GM19397 (cell line): ENCODE measurements around the gene SLC16A12.

Experiments
- ATAC-seq: cut with Tn5 transposase; IDR thresholded peaks from one replicate; pipeline ENCODE4 v1.9.1; 2021; ENCODE audit warnings: mild to moderate bottlenecking, moderate library complexity; ENCODE audit not compliant: unreplicated experiment

Gene SLC16A12

DNA sequence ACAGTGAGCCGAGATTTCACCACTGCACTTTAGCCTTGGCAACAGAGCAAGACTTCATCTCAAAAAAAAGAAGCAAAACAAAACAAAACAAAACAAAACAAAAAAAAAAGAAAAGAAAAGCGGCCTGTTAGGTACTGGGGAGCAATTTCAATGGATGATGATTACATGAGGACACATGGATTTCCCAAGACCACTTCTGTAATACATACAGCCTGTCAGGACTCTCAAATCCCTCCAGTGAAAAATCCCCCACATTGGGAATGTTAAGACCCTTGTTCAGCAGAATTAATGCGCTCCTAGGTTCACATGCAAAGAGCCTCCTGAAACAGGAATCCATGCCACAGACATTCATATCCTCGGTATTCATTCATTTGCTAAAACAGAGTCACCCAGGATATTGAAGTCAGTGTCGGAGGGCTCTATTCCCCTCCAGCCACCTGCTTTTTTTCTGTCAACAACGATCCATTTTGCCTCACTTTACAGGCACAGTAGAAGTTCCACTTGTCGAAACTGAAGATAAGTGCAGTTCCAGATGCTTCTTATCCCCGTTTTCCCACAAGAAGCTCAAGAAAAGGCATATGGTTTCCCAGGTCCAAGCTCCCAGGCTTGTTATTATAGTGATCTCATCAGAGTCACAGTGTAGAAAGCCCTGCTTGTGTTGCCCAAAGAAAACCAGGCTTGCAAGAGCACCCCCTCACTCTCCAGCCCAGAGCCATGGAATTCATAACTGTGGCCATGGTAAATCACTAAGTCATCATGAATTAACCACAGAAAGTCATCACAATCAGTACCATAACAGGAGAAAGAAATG lies 20.2 kb downstream of the SLC16A12 start:
- no peak for ATAC-seq

GRCh38 chr10:89513206-89513605 lies 22.2 kb downstream of the SLC16A12 start:
- no peak for ATAC-seq

- ATAC-seq = no peak
Measured at GRCh38 chr10:89505640-89506275, 29.6 kb downstream of the SLC16A12 start.

- no peak for ATAC-seq
Measured at GRCh38 chr10:89504691-89505090, 30.7 kb downstream of the SLC16A12 start.

GRCh38 chr10:89503652-89504370 lies 31.6 kb downstream of the SLC16A12 start:
- no peak for ATAC-seq

- ATAC-seq = no peak
Measured at GRCh38 chr10:89503151-89503550, 32.2 kb downstream of the SLC16A12 start.

- ATAC-seq = no peak
Measured at GRCh38 chr10:89502549-89502948, 32.8 kb downstream of the SLC16A12 start.

DNA sequence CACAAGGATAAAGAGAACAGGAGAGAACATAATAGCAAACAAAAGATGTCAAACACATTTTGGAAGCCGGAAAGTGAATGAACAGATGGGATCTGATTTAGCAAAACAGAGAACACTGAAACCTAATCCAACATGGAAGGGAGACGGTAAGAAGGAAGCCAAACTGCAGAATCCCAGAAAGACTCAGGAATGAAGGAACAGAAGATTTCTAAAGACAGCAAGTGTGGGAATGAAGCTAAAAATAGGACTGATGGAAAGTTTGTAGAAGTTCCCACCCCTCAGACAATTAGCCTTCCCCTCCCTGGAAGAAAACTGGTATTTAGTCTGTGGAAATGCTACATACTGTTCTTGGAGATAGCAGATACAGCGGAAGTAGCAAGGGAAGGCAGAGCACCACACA lies 40.8 kb downstream of the SLC16A12 start:
- no peak for ATAC-seq

DNA sequence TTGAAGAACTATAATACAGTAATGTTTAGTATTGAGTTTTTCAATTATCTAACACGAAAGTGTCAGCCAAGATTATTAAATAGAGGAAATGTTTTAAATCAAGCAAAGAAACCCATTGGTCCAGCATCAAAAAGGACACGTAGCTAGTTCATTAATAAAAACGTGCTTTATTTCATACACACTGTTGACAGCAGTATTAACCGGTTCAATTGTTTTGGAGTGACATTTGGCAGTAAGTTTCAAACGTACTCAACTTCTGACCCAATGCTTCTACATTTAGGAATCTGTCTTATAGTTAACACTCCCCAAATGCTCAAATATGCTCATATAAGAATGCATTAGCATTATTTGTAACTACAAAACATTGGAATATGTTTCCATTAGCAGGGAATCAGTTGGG lies 41.3 kb downstream of the SLC16A12 start:
- no peak for ATAC-seq

GRCh38 chr10:89491932-89492331 lies 43.5 kb downstream of the SLC16A12 start:
- ATAC-seq = no peak

DNA sequence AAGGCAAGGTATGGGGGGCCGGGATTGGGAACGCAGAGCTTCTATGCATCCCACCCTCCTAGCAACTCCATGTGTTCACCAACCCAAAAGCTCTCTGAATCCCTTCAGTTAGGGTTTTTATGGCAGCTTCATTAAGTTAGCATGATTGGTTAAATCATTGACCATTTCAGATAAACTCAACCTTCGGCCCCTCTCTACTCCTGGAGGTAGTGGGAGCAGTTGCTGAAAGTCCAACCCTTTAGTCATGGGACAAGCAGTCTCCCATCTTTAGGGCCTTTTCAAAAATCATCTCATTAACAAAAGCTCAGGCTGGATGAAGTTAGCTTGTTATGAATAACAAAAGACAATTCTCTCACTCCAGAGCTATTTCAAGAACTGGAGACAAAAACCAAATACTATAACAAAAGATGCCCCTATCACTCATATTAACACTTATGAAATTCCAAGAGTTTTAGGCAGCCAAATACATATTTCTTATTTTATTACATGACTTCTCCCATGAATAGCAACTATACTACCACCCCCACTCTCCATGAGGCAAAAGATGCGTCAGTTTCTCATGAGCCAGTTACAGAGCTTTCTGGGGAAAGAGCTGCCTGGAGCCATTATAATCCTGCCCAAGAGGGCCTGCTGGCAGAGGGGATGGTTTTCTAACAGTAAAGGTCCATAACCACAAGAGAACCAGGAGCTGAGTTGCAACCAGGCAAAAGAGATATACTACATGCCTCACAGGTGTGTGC lies 44.6 kb downstream of the SLC16A12 start:
- ATAC-seq = no peak

DNA sequence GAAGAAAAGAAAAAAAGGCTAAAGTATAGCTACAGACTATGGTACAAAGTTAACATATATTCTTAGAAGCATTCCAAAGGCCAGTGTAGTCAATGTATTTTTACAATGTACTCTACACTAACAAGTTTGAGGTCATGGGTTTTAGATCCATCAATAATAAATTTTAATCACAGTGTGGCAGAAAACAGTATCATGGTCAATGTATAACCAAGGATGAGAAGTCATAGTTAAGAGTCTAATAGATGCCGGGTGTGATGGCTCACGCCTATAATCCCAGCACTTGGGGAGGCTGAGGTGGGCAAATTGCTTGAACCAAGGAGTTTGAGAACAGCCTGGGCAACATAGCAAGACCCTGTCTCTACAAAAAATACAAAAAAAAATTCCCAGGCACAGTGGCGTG lies 53.1 kb downstream of the SLC16A12 start:
- ATAC-seq = no peak

DNA sequence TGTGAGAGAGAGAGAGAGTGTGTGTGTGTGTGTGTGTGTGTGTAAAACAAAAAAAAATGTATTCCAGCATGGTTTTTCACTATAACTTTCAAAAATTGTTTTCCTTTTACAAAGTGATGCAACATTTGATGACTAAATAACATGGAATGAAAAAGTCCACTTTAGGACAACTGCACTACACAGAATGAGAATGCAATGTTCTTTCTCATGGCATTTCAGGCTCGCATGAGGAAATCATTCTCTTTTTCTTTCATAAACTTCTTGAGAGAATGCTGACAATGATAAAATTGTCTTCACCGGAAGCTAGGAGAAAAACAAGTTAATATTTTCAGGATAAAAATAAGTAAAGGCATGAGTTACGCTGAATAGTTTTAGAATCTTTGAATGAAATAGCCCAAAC lies 53.7 kb downstream of the SLC16A12 start:
- ATAC-seq = no peak

- no peak for ATAC-seq
Measured at GRCh38 chr10:89479771-89480446, 55.5 kb downstream of the SLC16A12 start.

GRCh38 chr10:89478739-89479654 lies 56.4 kb downstream of the SLC16A12 start:
- ATAC-seq = no peak

- no peak for ATAC-seq
Measured at GRCh38 chr10:89478085-89478738, 57.2 kb downstream of the SLC16A12 start.

GRCh38 chr10:89476150-89476549 lies 59.2 kb downstream of the SLC16A12 start:
- no peak for ATAC-seq

- no peak for ATAC-seq
Measured at GRCh38 chr10:89475591-89475998, 59.8 kb downstream of the SLC16A12 start.

GRCh38 chr10:89475125-89475524 lies 60.3 kb downstream of the SLC16A12 start:
- no peak for ATAC-seq
